Activated CD8-positive, alpha-beta memory T cell treated with anti-CD3 and anti-CD28 coated beads, Interleukin-2, amount 10 ng/mL, durations not matched to agents 7 days and 5 days (primary cell): Measurements from ENCODE around the gene C19orf18. TPM values are rescaled to one million over a fixed set of nuclear protein-coding genes. Genes with fewer than 3 reads are reported as not detected.
A peak's percentile ranks its signal among the peaks of the same experiment; 100 is the strongest.

Experiments
- ATAC-seq: fragments of 150-1000 bp; cut with Tn5 transposase; one replicate; pipeline ENCODE4 v1.10.0; 2021; ENCODE audit warnings: moderate library complexity
- CTCF ChIA-PET: fragments of 350-600 bp; sonication (Branson Sonifier 250); formaldehyde crosslinking; loops from one replicate; lab custom pipeline; 2021; ENCODE audit warnings: antibody characterized with exemption; lab: Charles Lee
- DNase-seq: peaks from one replicate; pipeline ENCODE4 v3.0.0-alpha.2; 2020
- H3K27ac Mint-ChIP-seq: one replicate; pipeline ENCODE4 v1.8.0; 2021; ENCODE audit warnings: mild to moderate bottlenecking, mixed read lengths
- H3K27me3 Mint-ChIP-seq: one replicate; pipeline ENCODE4 v1.8.0; 2021; ENCODE audit warnings: mixed read lengths
- H3K36me3 Mint-ChIP-seq: one replicate; pipeline ENCODE4 v1.8.0; 2021; ENCODE audit warnings: mild to moderate bottlenecking, mixed read lengths
- H3K4me1 Mint-ChIP-seq: one replicate; pipeline ENCODE4 v1.8.0; 2021; ENCODE audit warnings: mixed read lengths
- H3K4me3 Mint-ChIP-seq: one replicate; pipeline ENCODE4 v1.8.0; 2021; ENCODE audit warnings: mild to moderate bottlenecking, moderate library complexity, mixed read lengths
- H3K9me3 Mint-ChIP-seq: one replicate; pipeline ENCODE4 v1.8.0; 2022; ENCODE audit warnings: low read depth, mixed read lengths
- total RNA-seq, 2 experiments: library from RNA; stranded (reverse); gene quantifications; one replicate each; pipeline ENCODE4 v1.2.3, GENCODE V29; 2021

Gene C19orf18
- total RNA-seq, 2 experiments from 2014 or later = 0.33 to 0.88 TPM

GRCh38 chr19:58000677-58001076 is 26.3 kb upstream of the C19orf18 start:
- CTCF ChIA-PET = interaction anchor here (1.0 kb wide), 1 partner anchor 31 kb away, joined by 3 read pairs; no protein-coding TSS in a partner anchor
- H3K9me3 Mint-ChIP-seq = peaks cover 36% of the 10 kb centered on the region

DNA sequence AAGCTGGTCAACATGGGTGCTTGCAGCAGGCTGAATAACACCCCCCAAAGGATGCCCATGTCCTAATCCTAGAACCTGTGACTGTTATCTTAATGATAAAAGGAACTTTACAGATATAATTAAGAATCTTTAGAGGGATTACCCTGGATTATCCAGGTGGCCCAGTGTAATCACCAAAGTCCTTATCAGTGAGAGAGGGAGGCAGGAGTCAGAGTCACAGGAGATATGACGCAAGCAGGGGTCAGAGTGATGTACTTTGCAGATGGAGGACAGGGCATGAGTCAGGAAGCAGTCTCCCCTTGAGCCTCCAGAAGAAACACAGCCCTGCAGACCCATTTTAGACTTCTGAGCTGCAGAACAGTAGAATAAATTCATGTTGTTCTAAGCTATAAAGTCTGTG is 18.5 kb upstream of the C19orf18 start:
- CTCF ChIA-PET = no interaction called here
- Mint-ChIP-seq H3K4me1 (no peaks in the 10 kb centered on the region), H3K4me3 (no peak overlapping the region), H3K27ac (no peak overlapping the region), H3K27me3 (no peaks in the 10 kb centered on the region), H3K9me3 (peaks cover 52% of the 10 kb centered on the region), H3K36me3 (peaks cover 68% of the 10 kb centered on the region)
- ATAC-seq = no peak
- DNase-seq = no peak

More at GRCh38 chr19:58000677-58001076, 26.3 kb upstream of the C19orf18 start:
- peaks cover 28% of the 10 kb centered on the region for H3K4me1 Mint-ChIP-seq
- H3K4me3 Mint-ChIP-seq = no peak overlapping the region
- DNase-seq (no peak), ATAC-seq (no peak)
- peaks cover 83% of the 10 kb centered on the region for H3K36me3 Mint-ChIP-seq
- no peaks in the 10 kb centered on the region for H3K27me3 Mint-ChIP-seq
- no peak overlapping the region for H3K27ac Mint-ChIP-seq

- H3K27me3 Mint-ChIP-seq = no peaks in the 10 kb centered on the region
- H3K27ac Mint-ChIP-seq = no peak overlapping the region
- H3K36me3 Mint-ChIP-seq = peaks cover 62% of the 10 kb centered on the region
- H3K4me3 Mint-ChIP-seq = no peak overlapping the region
- peaks cover 53% of the 10 kb centered on the region for H3K9me3 Mint-ChIP-seq
- ATAC-seq = no peak
- CTCF ChIA-PET = no interaction called here
- no peaks in the 10 kb centered on the region for H3K4me1 Mint-ChIP-seq
- no peak for DNase-seq
Observed at GRCh38 chr19:57978586-57979289, 4.4 kb upstream of the C19orf18 start.

- H3K9me3 Mint-ChIP-seq = peaks cover 25% of the 10 kb centered on the region
- H3K27ac Mint-ChIP-seq = no peak overlapping the region
- ATAC-seq (no peak), DNase-seq (no peak)
- CTCF ChIA-PET = no interaction called here
- no peaks in the 10 kb centered on the region for H3K27me3 Mint-ChIP-seq
- H3K4me3 Mint-ChIP-seq = no peak overlapping the region
- no peaks in the 10 kb centered on the region for H3K4me1 Mint-ChIP-seq
- peaks cover 8% of the 10 kb centered on the region for H3K36me3 Mint-ChIP-seq
Observed at GRCh38 chr19:57964761-57965160, 9.6 kb downstream of the C19orf18 start.

DNA sequence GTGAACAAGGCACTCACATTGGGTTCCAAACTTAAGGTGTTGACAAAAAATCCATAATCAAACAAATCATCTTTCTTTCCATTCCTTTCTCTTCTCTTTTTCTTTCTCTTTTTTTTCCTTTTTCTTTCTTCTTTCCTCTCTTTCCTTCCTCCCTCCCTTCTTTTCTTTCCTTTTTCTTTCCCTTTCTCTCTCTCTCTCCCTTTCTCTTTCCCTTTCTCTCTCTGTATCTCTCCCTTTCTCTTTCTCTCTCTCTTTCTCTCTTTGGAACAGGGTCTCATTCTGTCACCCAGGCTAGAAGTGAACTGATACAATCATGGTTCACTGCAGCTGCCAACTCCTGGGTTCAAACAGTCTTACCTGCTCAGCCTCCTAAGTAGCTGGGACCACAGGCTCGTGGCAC is 12.5 kb downstream of the C19orf18 start:
- H3K9me3 Mint-ChIP-seq = peaks cover 22% of the 10 kb centered on the region
- no peak overlapping the region for H3K27ac Mint-ChIP-seq
- H3K4me1 Mint-ChIP-seq = no peaks in the 10 kb centered on the region
- ATAC-seq = no peak
- H3K27me3 Mint-ChIP-seq = no peaks in the 10 kb centered on the region
- peaks cover 5% of the 10 kb centered on the region for H3K36me3 Mint-ChIP-seq
- DNase-seq = no peak
- CTCF ChIA-PET = no interaction called here
- H3K4me3 Mint-ChIP-seq = no peak overlapping the region

DNA sequence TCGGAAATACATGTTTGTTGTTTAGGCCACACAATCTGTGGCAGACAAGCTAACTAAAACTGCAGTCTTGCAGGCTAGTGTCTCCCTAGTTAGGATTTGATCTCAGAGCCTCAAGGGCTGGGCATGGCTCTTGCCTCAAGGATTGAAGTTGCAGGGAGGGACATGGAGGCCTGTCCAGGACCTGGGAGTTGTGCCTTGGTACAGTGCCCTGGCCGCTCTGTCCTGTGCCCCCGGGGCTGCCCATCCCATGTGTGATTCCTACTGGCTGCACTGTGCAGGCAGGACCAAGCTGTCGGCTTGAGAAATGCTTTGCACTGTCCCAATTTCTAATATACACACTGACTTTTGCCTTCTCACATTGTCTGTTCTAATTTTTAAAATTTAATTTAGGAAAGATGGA is 19.3 kb downstream of the C19orf18 start:
- DNase-seq (no peak), ATAC-seq (no peak)
- no peak overlapping the region for H3K4me3 Mint-ChIP-seq
- peaks cover 2% of the 10 kb centered on the region for H3K36me3 Mint-ChIP-seq
- H3K9me3 Mint-ChIP-seq = peaks cover 36% of the 10 kb centered on the region
- no peak overlapping the region for H3K27ac Mint-ChIP-seq
- CTCF ChIA-PET = no interaction called here
- no peaks in the 10 kb centered on the region for H3K4me1 Mint-ChIP-seq
- no peaks in the 10 kb centered on the region for H3K27me3 Mint-ChIP-seq

DNA sequence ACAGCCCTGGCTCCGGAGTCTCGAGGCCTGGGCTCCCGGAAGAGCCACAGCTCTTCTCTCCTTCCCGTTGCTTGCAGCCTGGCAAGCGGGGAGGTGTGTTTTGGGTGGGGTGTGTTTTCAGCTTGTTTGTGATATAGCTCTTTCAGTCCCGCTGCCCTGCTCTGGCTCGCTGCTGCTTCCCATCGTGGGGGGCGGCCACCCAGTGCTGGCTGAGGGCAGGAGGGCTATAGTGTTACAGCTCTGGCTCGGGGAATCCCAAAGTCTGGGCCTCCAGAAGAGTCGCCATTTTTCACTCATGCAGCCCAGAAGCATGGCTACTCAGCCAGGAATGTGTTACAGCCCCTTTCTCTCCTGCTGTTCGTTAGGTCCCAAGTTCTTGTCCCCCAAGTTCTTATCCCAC is 24.6 kb downstream of the C19orf18 start:
- Mint-ChIP-seq H3K27me3 (no peaks in the 10 kb centered on the region), H3K36me3 (peaks cover 23% of the 10 kb centered on the region), H3K27ac (no peak overlapping the region), H3K9me3 (peaks cover 31% of the 10 kb centered on the region), H3K4me1 (peaks cover 15% of the 10 kb centered on the region), H3K4me3 (no peak overlapping the region)
- ATAC-seq (no peak), DNase-seq (no peak)
- CTCF ChIA-PET = no interaction called here

- Mint-ChIP-seq H3K27ac (no peak overlapping the region), H3K27me3 (no peaks in the 10 kb centered on the region), H3K36me3 (peaks cover 27% of the 10 kb centered on the region), H3K4me1 (peaks cover 15% of the 10 kb centered on the region), H3K9me3 (peaks cover 30% of the 10 kb centered on the region), H3K4me3 (no peak overlapping the region)
- CTCF ChIA-PET = no interaction called here
- DNase-seq (no peak), ATAC-seq (no peak)
Observed at GRCh38 chr19:57949296-57949695, 25.0 kb downstream of the C19orf18 start.

DNA sequence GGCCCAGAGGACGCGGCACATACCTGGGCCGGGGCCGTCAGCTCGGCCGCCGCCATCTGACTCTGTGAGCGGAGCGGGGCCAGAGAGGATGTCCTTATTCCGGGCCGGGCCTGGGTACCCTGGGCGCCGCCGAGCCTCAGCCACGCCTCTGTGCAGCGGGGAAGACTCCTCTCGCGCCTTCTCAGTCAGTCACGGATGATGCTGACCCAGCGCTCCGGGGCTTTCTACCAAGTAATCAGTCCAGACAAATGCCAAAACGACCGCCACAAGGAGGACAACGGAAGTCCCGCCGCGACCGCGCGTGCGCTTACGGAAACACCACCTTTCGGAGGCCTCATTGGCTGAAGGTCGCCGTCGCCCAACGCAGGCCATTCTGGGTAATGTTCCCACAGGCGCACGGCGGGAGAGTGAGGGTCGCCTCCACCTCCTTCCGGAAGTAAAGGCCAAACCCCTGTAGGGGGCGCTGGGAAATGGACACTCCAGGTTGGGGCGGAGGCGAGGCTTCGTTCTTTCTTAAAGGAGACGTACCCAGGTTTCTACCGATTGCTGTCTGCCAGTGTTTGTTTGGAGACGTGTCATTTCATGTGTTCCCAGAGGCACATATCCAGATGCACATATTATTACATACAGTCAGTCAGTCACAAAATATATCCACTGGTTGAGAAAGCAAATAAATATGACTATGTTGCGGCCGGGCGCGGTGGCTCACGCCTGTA is 26.8 kb downstream of the C19orf18 start, which contains the start of gene ZNF256:
Gene ZNF256 (minus strand): TSS at position 288 of the 716 bp plus-strand sequence. CDS start 232 bp downstream, at position 56.
- peak; percentile 97 for ATAC-seq
- peaks cover 30% of the 10 kb centered on the region for H3K9me3 Mint-ChIP-seq
- peaks cover 15% of the 10 kb centered on the region for H3K4me1 Mint-ChIP-seq
- H3K27ac Mint-ChIP-seq = peak within 1 kb of the TSS; percentile 90
- CTCF ChIA-PET = no interaction called here
- DNase-seq = peak; percentile 94
- H3K36me3 Mint-ChIP-seq = peaks cover 44% of the 10 kb centered on the region
- peak within 1 kb of the TSS; percentile 95 for H3K4me3 Mint-ChIP-seq
- no peaks in the 10 kb centered on the region for H3K27me3 Mint-ChIP-seq

- H3K9me3 Mint-ChIP-seq = peaks cover 36% of the 10 kb centered on the region
- peak overlapping the region; percentile 90 for H3K27ac Mint-ChIP-seq
Observed at GRCh38 chr19:57947088-57947418, 27.3 kb downstream of the C19orf18 start.

DNA sequence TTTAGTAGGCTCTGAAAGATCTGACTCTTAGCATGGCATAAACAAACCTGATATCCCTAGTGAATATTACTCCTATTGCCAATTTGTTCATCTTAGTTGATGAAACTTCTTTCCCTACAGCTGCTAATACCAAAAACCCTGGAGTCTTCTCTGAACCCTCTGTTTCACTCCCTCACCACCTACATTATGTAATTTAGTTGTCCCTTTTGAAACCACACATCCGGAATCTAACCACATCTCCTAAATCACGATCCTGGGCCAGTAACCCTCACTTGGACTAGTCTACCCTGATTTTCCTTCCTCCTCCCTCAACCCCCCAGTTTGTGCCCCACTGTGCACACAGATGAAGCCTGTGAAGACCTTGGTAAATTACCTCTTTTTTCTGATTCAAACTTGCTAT is 28.0 kb downstream of the C19orf18 start:
- H3K36me3 Mint-ChIP-seq = peaks cover 55% of the 10 kb centered on the region
- no peak for DNase-seq
- H3K27ac Mint-ChIP-seq = peak overlapping the region; percentile 42
- CTCF ChIA-PET = no interaction called here
- peak overlapping the region; percentile 95 for H3K4me3 Mint-ChIP-seq
- peaks cover 39% of the 10 kb centered on the region for H3K9me3 Mint-ChIP-seq
- no peaks in the 10 kb centered on the region for H3K27me3 Mint-ChIP-seq
- no peak for ATAC-seq
- peaks cover 15% of the 10 kb centered on the region for H3K4me1 Mint-ChIP-seq

More at GRCh38 chr19:57947088-57947418, 27.3 kb downstream of the C19orf18 start:
- Mint-ChIP-seq H3K27me3 (no peaks in the 10 kb centered on the region), H3K36me3 (peaks cover 49% of the 10 kb centered on the region), H3K4me1 (peaks cover 15% of the 10 kb centered on the region), H3K4me3 (peak overlapping the region; percentile 95)
- DNase-seq (no peak), ATAC-seq (no peak)
- CTCF ChIA-PET = no interaction called here

- H3K27me3 Mint-ChIP-seq = no peaks in the 10 kb centered on the region
- peaks cover 84% of the 10 kb centered on the region for H3K36me3 Mint-ChIP-seq
Observed at GRCh38 chr19:57941593-57941992, 32.7 kb downstream of the C19orf18 start.

GRCh38 chr19:57935731-57936130 is 38.6 kb downstream of the C19orf18 start:
- Mint-ChIP-seq H3K4me1 (peaks cover 7% of the 10 kb centered on the region), H3K27ac (no peak overlapping the region), H3K4me3 (no peak overlapping the region), H3K9me3 (peaks cover 30% of the 10 kb centered on the region), H3K36me3 (peaks cover 68% of the 10 kb centered on the region), H3K27me3 (no peaks in the 10 kb centered on the region)
- CTCF ChIA-PET = no interaction called here
- DNase-seq (no peak), ATAC-seq (no peak)

More at GRCh38 chr19:57941593-57941992, 32.7 kb downstream of the C19orf18 start:
- CTCF ChIA-PET = no interaction called here
- H3K4me3 Mint-ChIP-seq = no peak overlapping the region
- ATAC-seq (no peak), DNase-seq (no peak)
- peaks cover 10% of the 10 kb centered on the region for H3K4me1 Mint-ChIP-seq
- H3K9me3 Mint-ChIP-seq = peaks cover 47% of the 10 kb centered on the region
- no peak overlapping the region for H3K27ac Mint-ChIP-seq
